NCI-H82 treated with DMSO at 0.1 percent for 48 hours (cell line): ENCODE results near the gene PHKA2.
"Not testable (repeated sequence)": the region's sequence is repeated elsewhere in the genome, so short reads cannot be mapped to it uniquely, and the experiment has no call there.

Experiments used
- DNase-seq: peaks from one replicate; lab custom pipeline; 2025; ENCODE audit not compliant: unreplicated experiment; lab: John Stamatoyannopoulos, UW

Gene PHKA2

DNA sequence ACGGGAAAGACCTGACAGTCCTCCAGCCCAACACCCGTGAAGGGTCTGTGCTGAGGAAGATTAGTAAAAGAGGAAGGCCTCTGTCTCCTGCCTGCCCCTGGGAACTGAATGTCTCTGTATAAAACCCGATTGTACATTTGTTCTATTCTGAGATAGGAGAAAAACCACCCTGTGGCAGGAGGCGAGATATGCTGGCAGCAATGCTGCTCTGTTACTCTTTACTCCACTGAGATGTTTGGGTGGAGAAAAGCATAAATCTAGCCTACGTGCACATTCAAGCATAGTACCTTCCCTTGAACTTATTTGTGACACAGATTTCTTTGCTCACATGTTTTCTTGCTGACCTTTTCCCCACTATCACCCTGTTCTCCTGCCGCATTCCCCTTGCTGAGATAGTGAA, 3.7 kb downstream of the PHKA2 start:
- not testable (repeated sequence) for DNase-seq

DNA sequence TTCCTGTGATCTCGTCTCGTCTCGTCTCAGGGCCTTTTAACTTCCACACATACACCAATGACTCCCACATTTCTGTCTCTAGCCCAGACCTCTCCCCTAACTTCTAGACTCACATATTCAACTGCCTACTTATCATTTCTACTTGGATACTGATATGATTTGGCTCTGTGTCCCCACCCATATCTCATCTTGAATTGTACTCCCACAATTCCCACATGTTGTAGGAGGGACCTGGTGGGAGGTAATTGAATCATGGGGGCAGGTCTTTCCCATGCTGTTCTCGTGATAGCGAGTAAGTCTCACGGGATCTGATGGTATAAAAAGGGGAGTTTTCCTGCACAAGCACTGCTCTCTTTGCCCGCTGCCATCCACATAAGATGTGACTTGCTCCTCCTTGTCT, 8.9 kb downstream of the PHKA2 start:
- no peak for DNase-seq

DNA sequence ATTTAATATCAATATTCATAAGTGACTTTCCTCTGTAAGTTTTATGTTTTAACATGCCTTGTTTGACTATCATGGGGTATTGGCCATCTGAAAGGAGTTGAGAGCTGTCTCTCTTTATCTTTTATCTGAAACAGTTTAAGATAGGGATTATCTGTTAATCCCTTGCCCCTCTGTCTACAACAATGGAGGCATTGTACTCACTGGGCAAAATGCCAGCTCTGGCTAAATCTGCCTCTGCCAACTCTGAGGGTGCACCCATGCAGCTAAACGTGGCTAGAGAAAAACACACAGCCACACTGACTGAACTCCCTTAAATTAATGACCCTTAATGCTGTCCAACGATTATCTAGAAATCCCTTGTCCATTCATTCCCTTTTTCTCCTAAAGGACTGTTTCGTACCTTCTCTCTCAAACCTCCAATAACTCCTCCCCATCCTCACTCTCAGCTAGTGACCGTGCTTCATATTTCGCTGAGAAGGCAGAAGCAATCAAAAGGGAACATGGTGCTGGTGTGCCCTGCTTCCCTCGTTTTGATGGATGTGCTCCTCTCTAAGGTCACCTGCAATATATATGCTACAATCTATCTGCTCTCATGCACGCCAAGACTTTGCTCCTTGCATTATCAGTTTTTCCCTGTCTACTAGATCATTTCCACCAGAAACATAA, 10.3 kb downstream of the PHKA2 start:
- peak; percentile 68 for DNase-seq

DNA sequence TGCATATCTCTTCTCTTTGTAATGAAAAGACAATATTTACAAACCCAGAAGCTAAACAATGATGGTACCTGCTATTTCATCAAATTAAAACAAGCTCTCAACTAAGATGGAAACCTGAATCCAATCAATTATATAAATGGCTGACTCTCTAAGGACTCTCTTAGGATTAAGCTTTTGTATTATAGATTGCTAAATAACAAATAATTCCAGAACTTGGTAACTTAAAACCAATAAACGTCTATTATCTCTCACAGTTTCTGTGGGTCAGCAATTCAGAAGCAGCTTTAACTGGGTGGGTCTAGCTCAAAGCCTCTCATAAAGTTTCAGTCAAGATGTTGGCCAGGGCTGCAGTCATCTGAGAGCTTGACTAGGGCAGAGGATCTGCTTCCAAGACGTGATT, 12.4 kb downstream of the PHKA2 start:
- DNase-seq: no peak

DNA sequence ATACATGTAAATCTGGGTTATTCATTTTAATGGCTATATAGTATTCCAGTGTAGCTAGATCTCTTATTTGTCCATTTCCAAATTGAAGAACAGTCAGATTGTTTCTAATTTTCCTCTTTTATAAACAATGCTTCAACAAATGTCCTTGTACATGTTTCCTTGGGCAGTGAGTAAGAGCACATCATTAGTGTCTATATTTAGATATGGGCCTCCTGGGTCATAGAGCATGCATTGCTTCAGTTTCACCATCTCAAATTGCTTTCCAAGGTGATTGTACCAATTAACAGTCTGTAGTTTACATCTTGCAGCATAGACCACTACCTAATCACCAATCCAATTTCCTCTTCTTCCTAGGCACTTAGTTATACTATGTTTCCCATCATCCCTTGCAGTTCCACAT, 13.4 kb downstream of the PHKA2 start:
- no peak for DNase-seq

DNA sequence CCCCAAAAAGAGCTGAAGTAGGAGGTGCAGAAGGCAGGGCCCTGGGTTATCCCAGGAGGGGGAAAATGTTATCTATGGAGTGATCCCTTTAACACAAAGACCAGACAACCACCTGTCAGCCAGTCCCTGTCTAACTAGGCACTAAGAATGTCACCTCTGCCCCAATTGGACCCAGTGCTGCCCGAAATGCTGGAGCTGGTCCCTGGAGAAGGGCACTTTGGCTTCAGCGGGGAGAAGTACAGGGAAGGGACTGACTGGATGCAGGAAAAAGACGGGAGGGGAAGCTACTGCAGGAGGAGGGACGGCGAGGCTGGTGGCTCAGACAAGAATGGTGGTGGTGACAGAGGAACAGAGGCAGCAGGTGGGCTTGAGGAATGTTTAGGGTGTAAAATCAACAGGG, 17.3 kb downstream of the PHKA2 start:
- no peak for DNase-seq

DNA sequence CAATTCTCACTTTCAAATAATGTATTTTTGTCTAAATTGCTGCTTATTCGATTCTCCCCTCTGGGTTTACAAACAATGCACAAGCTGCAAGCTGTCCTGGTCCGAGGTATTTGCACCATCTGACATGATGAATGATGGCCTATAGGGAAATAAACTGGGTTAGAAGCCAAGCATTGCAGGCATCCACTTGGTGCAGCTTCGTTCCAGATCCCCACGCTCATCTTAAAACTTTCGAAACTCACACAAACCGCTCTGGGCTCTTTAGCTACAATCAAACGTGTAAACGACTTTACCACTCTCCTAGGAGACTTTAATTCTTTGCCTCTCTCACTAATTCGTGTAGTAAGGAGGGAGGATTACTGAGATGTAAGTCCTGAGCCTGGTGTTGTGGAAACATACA, 19.0 kb downstream of the PHKA2 start:
- DNase-seq: peak; percentile 20

DNA sequence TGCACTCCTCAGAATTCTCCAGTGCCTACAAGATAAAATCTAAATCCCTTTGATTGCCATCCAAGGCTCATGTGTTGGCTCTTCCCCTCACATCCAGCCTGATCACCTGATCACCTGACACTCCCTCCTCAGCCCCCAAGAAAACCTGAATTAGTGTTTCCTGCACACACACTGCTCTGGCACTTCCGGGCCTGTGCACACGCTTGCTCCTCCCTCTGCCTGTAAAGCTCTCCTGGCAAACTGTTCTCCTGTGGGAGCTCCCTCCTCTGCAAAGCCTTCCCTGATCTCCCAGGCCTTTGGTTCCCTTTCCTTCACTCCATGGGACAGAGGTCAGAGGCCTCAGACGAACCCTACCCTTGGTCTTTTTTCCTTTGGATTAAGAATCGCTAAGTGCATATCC, 19.9 kb downstream of the PHKA2 start:
- DNase-seq: no peak

DNA sequence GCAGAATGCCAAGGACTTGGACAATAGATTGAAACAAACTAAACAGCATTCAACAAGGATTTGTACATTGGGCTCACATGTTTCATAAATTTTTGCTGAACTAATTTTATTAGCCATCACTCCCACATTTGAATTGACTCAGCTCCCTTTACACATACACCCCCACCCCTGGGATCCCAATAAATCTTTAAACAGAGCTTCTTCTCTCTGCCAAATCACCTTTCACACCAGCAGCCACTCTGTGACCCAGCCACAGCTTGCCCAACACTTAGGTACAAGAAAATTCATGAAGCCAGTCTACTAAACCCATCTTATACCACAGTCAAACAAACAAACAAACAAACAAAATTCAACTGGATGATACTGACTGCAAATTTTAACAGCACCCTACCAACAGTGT, 21.6 kb downstream of the PHKA2 start:
- no peak for DNase-seq

DNA sequence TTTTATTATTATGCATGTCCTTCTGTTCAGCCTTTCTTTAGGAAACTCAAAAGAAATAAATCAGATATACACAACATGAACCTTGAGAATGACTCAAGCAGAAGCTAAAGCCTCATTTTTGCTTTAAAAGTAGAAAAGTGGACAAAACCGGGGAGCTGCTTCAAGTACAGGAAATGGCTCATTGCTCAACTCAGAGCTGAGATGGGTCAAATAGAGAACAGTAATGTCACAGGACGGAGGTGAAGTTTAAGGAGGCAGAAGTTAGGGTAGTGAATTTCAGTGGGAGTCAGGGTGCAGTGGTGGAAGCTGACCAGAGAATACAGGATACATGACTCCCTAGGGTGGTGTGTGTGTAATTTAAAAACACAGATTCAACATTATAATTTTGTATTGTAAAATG, 22.2 kb downstream of the PHKA2 start:
- no peak for DNase-seq

DNA sequence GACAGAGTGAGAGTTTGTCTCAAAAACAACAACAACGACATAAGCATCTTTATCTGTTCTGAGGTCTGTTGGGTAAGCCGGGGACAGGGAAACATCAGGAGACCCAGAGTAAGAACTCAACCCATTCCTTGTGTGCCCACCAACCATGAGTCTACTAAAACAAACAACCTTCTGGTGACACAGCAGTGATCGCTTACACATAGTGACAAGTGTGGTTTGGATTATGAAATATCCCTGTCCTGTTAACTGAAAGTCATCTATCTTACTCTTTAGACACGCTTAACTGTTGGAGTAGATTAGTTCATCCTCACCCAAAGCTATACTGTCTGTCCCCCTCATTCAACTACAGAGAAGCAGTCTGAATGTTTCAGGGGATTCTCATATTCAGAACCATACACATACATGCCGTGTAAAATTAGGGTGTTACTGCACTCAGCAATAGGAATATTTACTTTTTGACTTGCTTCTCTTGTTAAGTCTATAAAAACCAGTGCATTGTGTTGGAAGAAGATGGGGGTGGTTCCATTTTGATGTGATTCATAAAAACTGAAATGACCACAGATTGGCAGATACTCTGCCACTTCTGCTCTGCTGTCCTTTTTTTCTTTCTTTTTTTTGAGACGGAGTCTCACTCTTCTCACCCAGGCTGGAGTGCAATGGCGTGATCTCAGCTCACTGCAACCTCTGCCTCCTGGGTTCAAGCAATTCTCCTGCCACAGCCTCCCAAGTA, 27.4 kb downstream of the PHKA2 start:
- no peak for DNase-seq

DNA sequence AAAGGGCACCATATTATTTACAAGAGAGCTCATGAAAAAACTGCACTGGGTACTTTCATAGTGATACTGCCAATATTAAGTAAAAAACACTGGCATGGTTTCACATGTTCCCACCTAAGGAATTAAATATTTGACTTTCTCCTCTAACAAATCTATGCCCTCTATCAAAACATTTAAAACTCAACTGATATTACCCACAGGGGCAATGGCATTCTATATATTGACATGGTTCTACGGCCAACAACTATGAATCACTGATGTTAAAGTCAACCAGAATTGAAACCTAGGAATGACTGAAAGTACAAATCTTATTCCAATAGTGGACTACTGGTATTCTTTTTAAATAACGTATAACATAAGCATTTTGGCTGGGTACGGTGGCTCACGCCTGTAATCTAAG, 28.2 kb downstream of the PHKA2 start:
- DNase-seq: no peak

DNA sequence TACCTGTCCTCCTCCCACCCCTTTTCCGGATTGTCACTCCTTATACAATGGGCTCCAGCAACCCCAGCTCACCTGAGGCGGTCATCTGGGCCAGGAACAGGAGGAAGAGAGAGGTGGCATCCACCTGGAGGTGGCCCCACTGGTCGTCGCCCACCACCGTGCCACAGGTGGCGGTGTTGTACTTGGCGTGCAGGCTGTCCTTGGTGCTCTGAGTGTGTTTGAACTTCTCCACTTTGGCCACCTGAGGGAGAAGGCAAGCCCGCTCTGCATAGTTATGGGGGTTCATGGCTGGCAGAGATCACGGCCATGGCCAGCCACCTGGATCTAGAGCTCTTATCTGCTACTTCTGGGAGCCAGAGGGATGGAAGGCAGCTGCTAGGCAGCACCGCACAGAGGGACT, 32.9 kb downstream of the PHKA2 start:
- DNase-seq: no peak

DNA sequence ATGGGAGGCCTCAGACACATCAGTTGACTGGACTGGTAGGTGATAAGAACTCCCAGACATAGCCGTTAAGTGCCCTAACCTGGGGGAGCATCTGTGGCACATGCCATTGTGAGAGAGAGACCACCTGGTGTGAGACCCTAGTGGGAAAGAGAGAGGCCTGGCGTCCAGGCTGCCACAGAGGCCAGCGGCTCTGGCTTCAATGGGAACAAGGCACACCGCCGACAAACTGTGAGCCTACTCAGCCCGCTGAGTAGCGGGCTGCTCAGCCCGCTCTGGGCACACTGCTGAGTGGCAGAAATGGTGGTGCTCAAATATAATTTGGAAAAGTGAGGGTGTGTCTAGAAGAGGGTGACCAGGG, 34.0 kb downstream of the PHKA2 start:
- no peak for DNase-seq

DNA sequence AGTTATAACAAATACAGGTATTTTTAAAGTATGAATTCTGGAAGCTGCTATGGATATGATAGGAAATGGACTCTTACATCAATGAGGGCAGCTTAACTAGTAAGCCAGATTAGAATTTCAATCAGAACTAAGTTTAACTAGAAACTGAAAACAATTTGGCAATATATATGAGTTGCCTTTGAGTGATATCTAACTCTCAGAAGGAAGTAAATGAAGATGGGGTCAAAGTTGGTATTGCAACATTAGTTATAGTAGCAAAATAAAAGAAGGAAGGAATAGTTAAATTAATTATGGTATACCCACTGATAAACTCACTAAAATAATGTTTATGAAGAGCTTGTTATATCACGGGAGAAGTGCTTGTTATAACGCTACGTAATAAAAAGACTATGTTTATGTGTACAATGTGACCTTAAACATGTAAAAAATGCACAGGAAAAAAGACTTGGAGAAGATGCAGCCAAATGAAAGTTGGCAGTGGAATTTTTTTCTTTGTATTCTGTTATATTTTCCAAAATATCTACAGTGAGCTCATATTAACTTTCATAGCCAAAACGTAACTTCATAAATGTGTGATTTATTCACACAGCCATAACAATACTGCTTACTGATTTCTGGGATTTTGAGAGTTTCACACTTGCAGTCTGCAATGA, 34.5 kb downstream of the PHKA2 start:
- DNase-seq: no peak

DNA sequence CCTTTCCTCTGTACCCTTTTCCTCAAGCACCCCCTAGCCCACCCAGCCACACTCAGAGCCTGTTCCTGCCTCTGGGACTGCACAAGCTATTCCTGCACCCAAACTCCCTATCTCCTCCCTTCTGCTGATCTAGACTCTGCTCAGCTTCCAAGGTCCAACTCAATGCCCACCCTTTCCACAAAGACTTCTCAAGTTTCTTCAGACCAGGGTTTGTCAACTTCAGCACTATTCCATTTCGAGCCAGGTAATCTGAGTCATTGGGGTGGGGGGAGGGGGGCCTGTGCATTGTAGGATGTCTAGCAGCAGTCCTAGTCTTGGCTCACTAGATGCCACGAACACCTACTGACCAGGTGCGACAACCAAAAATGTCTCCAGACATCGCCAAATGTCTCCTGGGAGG, 37.3 kb downstream of the PHKA2 start:
- no peak for DNase-seq

DNA sequence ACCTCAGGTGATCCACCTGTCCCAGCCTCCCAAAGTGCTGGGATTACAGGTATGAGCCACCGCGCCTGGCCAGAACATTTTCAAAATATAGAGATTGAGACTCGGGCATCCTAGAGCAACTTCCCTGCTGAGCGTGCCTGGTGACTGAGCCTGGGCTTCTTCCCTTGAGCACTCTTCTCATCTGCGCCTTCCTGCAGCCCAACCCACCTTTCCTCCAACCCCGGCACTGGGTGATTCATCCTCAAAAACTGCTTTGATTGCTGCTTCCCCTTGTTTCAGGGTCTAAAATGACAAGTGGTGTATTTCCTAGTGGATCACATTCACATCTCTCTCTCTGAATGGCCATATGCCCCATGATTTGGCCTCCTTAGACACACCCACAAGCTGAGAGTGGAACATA, 37.8 kb downstream of the PHKA2 start:
- DNase-seq: no peak

DNA sequence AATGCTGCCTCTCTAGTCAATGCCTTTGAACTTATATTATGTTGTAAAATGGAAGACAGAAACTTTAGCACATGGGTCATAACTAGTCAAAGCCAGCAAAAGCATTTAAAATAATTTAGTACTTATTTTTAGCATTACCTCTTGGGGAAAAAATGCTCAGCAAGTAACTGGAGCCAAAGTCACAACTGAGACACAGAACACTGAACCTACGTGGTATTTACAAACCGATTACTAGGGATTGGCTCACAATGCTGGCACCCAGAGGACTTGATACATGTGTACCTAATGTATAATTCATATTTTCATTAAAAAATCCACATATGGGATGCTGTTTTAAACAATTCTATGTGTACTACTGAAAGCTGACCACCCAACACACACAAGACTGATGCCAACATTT, 38.4 kb downstream of the PHKA2 start:
- DNase-seq: no peak

DNA sequence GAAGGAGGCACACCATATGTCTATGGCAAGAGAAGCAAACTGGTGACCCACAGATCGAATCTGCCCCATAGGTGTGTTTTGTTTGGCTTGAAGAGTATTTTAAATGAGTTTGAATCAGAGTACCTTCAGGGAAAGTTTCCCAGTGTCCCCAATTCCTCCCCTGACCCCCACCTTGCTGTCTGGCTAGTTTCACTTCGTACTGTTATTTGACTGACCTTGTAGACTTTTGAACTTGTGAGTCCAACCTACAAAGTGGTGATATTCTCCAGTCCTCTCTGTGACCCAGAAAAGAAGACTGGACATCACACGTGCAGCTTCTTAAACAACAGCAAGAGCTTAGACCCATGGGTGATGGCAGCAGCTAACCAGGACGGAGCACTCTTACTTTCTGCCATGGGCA, 39.4 kb downstream of the PHKA2 start:
- DNase-seq: no peak

DNA sequence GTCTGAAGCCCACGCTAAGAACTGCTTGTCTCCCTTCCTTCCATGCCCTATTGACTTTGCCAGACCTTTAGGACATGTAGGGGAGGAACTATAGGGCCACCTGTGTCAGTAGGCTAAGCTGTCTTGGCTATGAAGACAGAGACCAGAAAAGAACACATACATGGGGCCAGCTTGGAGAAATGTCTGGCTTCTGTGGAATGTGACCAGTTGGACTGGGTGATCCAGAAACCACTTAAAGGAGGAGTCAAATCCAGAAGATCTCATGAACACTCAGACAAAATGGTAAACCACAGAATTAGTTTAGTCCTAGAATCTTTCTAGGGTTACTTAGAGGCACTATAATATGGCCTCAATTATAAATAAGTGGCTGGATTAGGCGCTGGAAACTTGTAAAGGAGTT, 42.0 kb downstream of the PHKA2 start:
- DNase-seq: no peak

DNA sequence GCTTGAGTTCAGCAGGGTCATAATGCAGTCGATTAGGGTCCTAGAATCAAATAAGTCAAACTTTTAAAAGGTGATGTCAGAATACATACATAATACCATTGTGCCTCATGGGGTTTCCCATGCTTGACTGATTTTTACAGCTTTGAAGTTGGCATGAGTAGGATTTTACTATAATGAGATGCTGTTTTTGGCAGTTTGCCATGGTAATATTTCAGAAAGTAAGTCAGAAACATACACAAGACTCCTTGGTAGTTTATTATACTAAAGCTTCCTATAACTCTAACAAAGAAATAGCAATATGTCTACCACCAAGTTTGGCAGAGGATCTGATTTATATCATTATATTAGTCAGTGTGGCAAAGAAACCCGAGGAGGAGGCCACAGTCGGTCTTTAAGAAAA, 45.2 kb downstream of the PHKA2 start:
- no peak for DNase-seq

DNA sequence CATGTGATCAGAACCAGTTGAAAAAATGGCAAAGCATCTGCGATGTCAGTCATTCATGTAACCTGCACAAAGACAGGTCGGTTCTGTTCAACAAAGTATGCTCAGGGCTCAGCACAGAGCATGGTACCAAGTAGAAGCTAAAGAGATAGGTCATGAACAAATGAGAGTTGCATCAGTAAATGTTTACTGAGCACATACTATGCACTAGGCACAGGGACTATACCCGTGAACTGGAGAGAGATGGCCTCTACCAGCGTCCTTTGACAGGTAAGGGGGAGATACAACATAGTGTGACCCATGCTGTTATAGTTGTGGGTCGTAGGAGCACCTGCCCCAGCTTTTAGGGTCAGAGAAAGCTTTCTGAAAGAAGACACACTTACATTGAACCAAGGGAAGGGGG, 46.7 kb downstream of the PHKA2 start:
- DNase-seq: no peak

DNA sequence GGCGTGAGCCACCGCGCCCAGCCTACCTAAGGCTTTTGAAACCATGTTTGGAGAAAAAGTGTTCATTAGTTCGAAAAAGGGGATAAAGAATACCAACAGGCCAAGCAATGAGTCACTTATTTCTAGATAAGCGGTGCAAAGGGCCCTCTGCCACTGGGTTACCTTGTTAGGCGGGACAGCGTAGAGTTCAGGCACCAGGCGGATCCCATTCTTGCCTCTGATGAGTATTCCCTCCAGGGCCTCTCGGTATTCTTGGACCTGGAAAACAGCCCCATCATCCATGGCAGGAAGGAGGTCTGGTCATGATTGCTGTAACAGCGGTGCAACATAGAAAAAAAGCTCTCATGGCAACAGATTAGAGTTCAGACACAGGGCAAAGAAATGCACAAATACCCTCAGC, 48.0 kb downstream of the PHKA2 start:
- DNase-seq: no peak
